Activated T-helper 2 cell treated with anti-CD3 and anti-CD28 coated beads, Interferon-gamma antibody, Interleukin-2, Interleukin-4, amounts not matched to agents 10 μg/mL and 5 μg/mL and 100 μg/mL, durations not matched to agents 14 hours and 24 hours and 36 hours (primary cell): ENCODE data around the gene BRD9. TPM values are rescaled to one million over a fixed set of nuclear protein-coding genes. Genes with fewer than 3 reads are reported as not detected.
"Not testable (repeated sequence)": the region's sequence is repeated elsewhere in the genome, so short reads cannot be mapped to it uniquely, and the experiment has no call there.

Experiments used
- DNase-seq: peaks from one replicate; pipeline ENCODE4 v3.0.0; 2021; ENCODE audit warnings: low spot score
- H3K27ac Mint-ChIP-seq: one replicate; pipeline ENCODE4 v1.8.0; 2021; ENCODE audit warnings: mixed read lengths
- H3K27me3 Mint-ChIP-seq: one replicate; pipeline ENCODE4 v1.8.0; 2021; ENCODE audit warnings: low read depth, mixed read lengths
- H3K36me3 Mint-ChIP-seq: one replicate; pipeline ENCODE4 v1.8.0; 2021; ENCODE audit warnings: low read depth, mixed read lengths
- H3K4me1 Mint-ChIP-seq: one replicate; pipeline ENCODE4 v1.8.0; 2021; ENCODE audit warnings: low read depth, mixed read lengths
- H3K4me3 Mint-ChIP-seq: one replicate; pipeline ENCODE4 v1.8.0; 2021; ENCODE audit warnings: low read depth, mild to moderate bottlenecking, moderate library complexity, mixed read lengths
- H3K9me3 Mint-ChIP-seq: one replicate; pipeline ENCODE4 v1.8.0; 2021; ENCODE audit warnings: mixed read lengths
- intact Hi-C: fragments of 100-400 bp; cut with micrococcal nuclease; formaldehyde crosslinking; loops from one replicate; pipeline ENCODE4 v1.15.1; 2023
- total RNA-seq: library from RNA; stranded (reverse); gene quantifications from 2 replicates; pipeline ENCODE4 v1.2.3, GENCODE V29; 2022

BRD9 gene
- total RNA-seq, 1 donor from 2014 or later, result 72.9 TPM

DNA sequence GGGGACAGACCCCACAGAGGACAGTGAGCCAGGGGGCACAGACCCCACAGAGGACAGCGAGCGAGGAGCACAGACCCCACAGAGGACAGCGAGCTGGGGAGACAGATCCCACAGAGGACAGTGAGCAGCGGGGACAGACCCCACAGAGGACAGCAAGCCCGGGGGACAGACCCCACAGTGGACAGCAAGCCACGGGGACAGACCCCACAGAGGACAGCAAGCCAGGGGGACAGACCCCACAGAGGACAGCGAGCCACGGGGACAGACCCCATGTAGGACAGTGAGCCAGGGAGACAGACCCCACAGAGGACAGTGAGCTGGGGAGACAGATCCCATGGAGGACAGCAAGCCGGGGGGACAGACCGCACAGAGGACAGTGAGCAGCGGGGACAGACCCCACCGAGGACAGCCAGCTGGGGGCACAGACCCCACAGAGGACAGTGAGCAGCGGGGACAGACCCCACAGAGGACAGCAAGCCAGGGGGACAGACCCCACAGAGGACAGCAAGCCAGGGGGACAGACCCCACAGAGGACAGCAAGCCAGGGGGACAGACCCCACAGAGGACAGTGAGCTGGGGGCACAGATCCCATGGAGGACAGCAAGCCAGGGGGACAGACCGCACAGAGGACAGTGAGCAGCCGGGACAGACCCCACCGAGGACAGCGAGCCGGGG lies 39.0 kb downstream of the BRD9 start:
- not testable (repeated sequence) for H3K36me3 Mint-ChIP-seq, H3K9me3 Mint-ChIP-seq, DNase-seq

DNA sequence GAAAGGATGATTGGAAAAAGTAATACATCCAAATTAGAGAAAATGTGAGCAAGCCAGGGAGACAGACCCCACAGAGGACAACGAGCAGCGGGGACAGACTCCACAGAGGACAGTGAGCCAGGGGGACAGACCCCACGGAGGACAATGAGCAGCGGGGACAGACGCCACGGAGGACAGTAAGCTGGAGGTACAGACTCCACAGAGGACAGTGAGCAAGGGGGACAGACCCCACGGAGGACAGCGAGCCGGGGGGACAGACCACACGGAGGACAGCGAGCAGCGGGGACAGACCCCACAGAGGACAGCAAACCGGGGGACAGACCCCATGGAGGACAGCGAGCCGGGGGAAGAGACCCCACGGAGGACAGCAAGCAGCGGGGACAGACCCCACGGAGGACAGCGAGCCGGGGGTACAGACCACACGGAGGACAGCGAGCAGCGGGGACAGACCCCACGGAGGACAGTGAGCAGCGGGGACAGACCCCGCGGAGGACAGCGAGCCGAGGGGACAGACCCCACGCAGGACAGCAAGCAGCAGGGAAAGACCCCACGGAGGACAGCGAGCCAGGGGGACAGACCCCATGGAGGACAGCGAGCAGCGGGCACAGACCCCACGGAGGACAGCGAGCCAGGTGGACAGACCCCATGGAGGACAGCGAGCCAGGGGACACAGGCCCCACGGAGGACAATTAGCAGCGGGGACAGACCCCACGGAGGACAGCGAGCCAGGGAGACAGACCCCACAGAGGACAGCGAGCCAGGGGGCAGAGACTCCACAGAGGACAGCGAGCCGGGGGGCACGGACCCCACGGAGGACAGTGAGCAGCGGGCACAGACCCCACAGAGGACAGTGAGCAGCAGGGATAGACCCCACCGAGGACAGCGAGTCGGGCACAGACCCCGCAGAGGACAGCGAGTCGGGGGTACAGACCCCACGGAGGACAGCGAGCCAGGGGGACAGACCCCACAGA lies 39.9 kb downstream of the BRD9 start:
- no peak for DNase-seq
- Mint-ChIP-seq H3K4me1 (no peaks in the 10 kb centered on the region), H3K27ac (no peak overlapping the region), H3K4me3 (no peak overlapping the region), H3K27me3 (no peaks in the 10 kb centered on the region), H3K36me3 (no peaks in the 10 kb centered on the region), H3K9me3 (no peaks in the 10 kb centered on the region)
- intact Hi-C loops, result no loop called here

More for the DNA sequence above, 39.0 kb downstream of the BRD9 start:
- H3K4me1 Mint-ChIP-seq, H3K4me3 Mint-ChIP-seq, H3K27me3 Mint-ChIP-seq, intact Hi-C loops, H3K27ac Mint-ChIP-seq: not testable (repeated sequence)

DNA sequence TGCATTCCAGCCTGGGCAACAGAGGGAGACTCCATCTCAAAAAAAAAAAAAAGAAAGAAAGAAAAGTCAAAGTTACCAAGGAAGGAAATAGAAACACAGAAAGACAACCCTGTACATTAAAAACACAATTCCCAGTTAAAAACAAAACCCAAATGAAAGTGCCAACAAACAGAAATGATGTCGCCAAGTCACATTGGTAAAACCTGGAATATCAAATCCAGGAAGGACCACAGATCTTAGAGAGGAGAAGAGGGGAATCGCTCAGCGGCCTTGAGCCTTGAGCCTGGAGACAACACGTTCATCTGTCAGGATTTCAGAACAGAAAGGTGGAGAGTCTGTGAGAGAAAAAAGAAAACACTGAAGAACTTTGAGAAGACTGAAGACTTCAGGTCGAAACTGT lies 40.6 kb downstream of the BRD9 start:
- no peaks in the 10 kb centered on the region for H3K27me3 Mint-ChIP-seq
- no peaks in the 10 kb centered on the region for H3K36me3 Mint-ChIP-seq
- intact Hi-C loops, result no loop called here
- no peak overlapping the region for H3K4me3 Mint-ChIP-seq
- DNase-seq, result no peak
- no peak overlapping the region for H3K27ac Mint-ChIP-seq
- H3K9me3 Mint-ChIP-seq, result no peaks in the 10 kb centered on the region
- no peaks in the 10 kb centered on the region for H3K4me1 Mint-ChIP-seq

DNA sequence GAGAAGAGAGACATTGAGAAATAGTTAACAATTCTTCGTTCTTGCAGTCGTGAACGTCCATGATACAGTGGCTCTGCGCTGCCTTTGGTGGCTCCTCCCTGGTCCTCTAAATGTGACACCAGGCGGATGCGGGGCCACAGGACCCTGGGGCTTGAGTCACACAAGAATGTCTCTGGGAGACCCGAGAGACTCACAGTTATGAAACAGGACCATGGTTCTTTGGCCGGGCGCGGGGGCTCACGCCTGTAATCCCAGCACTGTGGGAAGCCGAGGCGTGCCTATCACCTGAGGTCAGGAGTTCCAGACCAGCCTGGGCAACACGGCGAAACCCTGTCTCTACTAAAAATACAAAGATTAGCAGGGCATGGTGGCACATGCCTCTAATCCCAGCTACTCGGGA lies 41.0 kb downstream of the BRD9 start:
- Mint-ChIP-seq H3K27ac (no peak overlapping the region), H3K36me3 (no peaks in the 10 kb centered on the region), H3K9me3 (no peaks in the 10 kb centered on the region), H3K27me3 (no peaks in the 10 kb centered on the region), H3K4me3 (no peak overlapping the region), H3K4me1 (no peaks in the 10 kb centered on the region)
- intact Hi-C loops, result no loop called here
- DNase-seq, result no peak

- no peak for DNase-seq
- no peaks in the 10 kb centered on the region for H3K9me3 Mint-ChIP-seq
- no peak overlapping the region for H3K4me3 Mint-ChIP-seq
- no peak overlapping the region for H3K27ac Mint-ChIP-seq
- no peaks in the 10 kb centered on the region for H3K4me1 Mint-ChIP-seq
- H3K27me3 Mint-ChIP-seq, result no peaks in the 10 kb centered on the region
- no peaks in the 10 kb centered on the region for H3K36me3 Mint-ChIP-seq
- intact Hi-C loops, result no loop called here
Measured at GRCh38 chr5:851076-851475, 41.5 kb downstream of the BRD9 start.

DNA sequence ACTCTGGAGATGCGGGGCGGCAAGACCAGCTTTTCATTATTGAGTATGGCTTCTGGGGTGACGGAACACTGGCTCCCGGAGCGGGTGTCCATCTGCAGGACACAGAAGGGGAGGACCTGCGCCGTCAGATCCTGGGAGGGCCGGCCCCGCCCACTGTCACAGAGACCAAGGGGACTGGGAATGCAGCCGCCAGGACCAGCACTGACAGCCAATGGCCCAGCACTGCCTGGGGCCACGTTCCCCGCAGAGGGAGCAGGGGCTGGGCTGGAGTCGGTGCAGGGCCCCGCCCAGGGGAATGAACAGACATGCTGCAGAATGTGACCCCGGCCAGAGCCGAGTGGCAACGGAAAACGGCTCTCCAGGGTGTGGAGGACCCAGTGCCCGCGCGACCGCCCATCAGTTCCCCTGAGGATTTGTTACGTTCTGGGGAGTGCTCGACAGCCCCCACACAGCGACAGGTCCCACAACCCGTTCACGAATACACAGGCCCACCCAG lies 42.0 kb downstream of the BRD9 start, which contains the start of gene ZDHHC11:
ZDHHC11 (minus strand) TSS at position 476 of the 496 bp plus-strand sequence; CDS start at position 92, 384 bp downstream.
- no peak within 1 kb of the TSS for H3K4me3 Mint-ChIP-seq
- no peaks in the 10 kb centered on the region for H3K9me3 Mint-ChIP-seq
- no peak for DNase-seq
- H3K27me3 Mint-ChIP-seq, result no peaks in the 10 kb centered on the region
- no peaks in the 10 kb centered on the region for H3K4me1 Mint-ChIP-seq
- no peaks in the 10 kb centered on the region for H3K36me3 Mint-ChIP-seq
- no peak within 1 kb of the TSS for H3K27ac Mint-ChIP-seq
- intact Hi-C loops, result no loop called here

- DNase-seq, result no peak
- Mint-ChIP-seq H3K4me1 (no peaks in the 10 kb centered on the region), H3K9me3 (no peaks in the 10 kb centered on the region), H3K27me3 (no peaks in the 10 kb centered on the region), H3K4me3 (no peak overlapping the region), H3K27ac (no peak overlapping the region), H3K36me3 (no peaks in the 10 kb centered on the region)
- intact Hi-C loops, result no loop called here
Measured at GRCh38 chr5:849651-850301, 42.8 kb downstream of the BRD9 start.

GRCh38 chr5:848671-849111 lies 43.9 kb downstream of the BRD9 start:
- H3K9me3 Mint-ChIP-seq, result no peaks in the 10 kb centered on the region
- no peak for DNase-seq
- H3K27ac Mint-ChIP-seq, result no peak overlapping the region
- intact Hi-C loops, result no loop called here
- no peaks in the 10 kb centered on the region for H3K27me3 Mint-ChIP-seq
- no peaks in the 10 kb centered on the region for H3K36me3 Mint-ChIP-seq
- H3K4me3 Mint-ChIP-seq, result no peak overlapping the region
- H3K4me1 Mint-ChIP-seq, result no peaks in the 10 kb centered on the region

DNA sequence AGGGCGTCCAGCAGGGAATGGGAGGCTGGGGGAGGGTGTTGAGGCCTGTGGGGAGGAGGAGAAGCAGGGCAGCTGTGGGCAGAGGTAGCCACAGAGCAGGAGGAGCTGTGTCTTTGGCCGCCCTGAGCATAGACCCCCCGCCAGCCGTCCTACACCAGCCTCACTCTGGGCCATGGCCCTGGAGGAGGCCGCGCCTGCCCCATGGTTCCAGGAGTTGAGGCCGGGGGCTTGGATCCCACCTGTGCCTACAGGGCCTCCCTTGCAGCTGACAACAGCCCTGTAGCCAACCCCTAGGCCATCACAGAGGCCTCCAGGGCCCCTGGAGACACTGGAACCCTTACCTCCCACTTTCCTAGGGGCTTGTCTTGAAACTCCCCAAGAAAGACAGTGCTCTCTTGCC lies 44.9 kb downstream of the BRD9 start:
- H3K4me1 Mint-ChIP-seq, DNase-seq, H3K9me3 Mint-ChIP-seq, H3K4me3 Mint-ChIP-seq, H3K27ac Mint-ChIP-seq, H3K27me3 Mint-ChIP-seq, H3K36me3 Mint-ChIP-seq, intact Hi-C loops: not testable (repeated sequence)

GRCh38 chr5:847212-847611 lies 45.4 kb downstream of the BRD9 start:
- H3K27me3 Mint-ChIP-seq, intact Hi-C loops, H3K4me1 Mint-ChIP-seq, DNase-seq, H3K4me3 Mint-ChIP-seq, H3K36me3 Mint-ChIP-seq, H3K27ac Mint-ChIP-seq, H3K9me3 Mint-ChIP-seq: not testable (repeated sequence)

GRCh38 chr5:846602-847091 lies 46.0 kb downstream of the BRD9 start:
- H3K4me3 Mint-ChIP-seq, H3K27ac Mint-ChIP-seq, DNase-seq, H3K27me3 Mint-ChIP-seq, H3K36me3 Mint-ChIP-seq, intact Hi-C loops, H3K9me3 Mint-ChIP-seq, H3K4me1 Mint-ChIP-seq: not testable (repeated sequence)

DNA sequence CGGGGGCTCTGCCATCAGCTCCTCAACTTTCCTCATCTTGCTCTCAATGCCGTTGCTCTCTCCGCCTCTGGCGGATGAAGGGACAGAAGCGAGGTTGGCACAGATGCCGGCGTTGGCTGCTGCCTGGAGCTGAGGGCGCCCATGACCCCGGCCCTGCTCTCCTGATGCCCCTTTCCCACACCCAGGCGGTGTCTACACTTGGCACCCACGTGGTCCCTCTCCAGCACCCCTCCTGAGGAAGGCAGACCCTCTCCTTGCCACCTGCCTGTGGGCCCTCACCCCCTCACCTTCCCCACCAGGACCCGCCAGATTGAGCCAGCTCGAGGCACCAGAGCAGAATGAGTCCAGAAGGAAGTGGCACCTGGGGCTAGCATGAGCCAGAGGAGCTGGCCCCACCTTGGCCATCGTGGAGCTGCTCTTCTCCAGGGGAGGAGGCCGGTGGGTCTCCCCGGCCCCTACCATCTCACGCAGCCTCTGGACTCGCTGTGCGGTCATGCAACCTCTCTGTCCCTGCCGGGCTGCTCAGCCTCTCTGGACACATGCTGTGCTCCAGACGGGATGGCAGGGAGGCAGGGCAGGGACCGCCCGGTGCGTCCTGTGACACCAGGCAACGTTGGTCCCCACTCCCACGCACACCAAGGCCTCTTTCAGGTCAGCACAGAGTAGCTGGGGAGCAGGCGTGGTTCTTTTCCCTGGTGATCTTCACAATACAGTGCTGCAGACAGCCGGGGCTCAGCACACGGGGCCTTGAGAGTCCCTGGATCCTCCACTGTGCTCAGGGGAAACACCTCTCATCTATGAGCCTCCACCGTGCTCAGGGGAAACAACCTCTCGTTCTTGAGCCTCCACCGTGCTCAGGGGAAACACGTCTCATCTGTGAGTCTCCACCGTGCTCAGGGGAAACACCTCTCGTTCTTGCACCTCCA lies 46.7 kb downstream of the BRD9 start:
- H3K9me3 Mint-ChIP-seq, H3K4me1 Mint-ChIP-seq, DNase-seq: not testable (repeated sequence)

More for the DNA sequence above, 46.7 kb downstream of the BRD9 start:
- intact Hi-C loops, H3K4me3 Mint-ChIP-seq, H3K27me3 Mint-ChIP-seq, H3K36me3 Mint-ChIP-seq, H3K27ac Mint-ChIP-seq: not testable (repeated sequence)
